ENCODE data around the gene LAT.

DNA sequence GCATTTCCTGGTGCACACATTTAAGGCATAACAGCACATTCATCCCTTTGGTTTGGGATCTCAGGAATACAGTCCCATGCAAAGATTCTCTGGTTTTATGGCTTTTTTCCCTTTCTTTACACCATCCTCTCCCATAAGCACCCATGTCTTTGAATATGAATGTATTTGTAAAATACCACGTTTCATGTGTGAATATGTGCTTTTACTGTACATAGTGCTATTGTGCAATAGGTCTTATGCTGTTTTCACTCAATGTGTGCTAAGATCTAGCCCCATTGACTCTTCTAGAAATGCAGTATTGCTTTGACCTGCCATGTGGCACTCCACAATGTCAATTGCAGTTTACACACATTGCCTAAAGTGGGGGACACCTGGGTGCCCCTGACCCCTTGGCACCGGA is 20.4 kb upstream of the LAT start:
- TF ChIP-seq, protein P1, sequence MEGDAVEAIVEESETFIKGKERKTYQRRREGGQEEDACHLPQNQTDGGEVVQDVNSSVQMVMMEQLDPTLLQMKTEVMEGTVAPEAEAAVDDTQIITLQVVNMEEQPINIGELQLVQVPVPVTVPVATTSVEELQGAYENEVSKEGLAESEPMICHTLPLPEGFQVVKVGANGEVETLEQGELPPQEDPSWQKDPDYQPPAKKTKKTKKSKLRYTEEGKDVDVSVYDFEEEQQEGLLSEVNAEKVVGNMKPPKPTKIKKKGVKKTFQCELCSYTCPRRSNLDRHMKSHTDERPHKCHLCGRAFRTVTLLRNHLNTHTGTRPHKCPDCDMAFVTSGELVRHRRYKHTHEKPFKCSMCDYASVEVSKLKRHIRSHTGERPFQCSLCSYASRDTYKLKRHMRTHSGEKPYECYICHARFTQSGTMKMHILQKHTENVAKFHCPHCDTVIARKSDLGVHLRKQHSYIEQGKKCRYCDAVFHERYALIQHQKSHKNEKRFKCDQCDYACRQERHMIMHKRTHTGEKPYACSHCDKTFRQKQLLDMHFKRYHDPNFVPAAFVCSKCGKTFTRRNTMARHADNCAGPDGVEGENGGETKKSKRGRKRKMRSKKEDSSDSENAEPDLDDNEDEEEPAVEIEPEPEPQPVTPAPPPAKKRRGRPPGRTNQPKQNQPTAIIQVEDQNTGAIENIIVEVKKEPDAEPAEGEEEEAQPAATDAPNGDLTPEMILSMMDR (IDR thresholded peaks at IDR 0.05), result no peak
- no peak for TF ChIP-seq EP300 (IDR thresholded peaks at IDR 0.05)

Data from stomach (tissue), 4 donors.